Heart left ventricle (tissue), 13 donors: ENCODE results near the gene KCNJ1.

Experiments
- POLR2A ChIP-seq, 2 donors: fragments of 450-650 bp; IDR thresholded peaks; one replicate each; pipeline ENCODE4 v1.6.1; 2017; ENCODE audit warnings: antibody characterized with exemption in 2 of 2, mild to moderate bottlenecking in 2 of 2, moderate library complexity in 2 of 2
- TF ChIP-seq, protein P1 (sequence below), 12 donors: fragments of 200-600 bp; sonication (generic) in 4 of 12; IDR thresholded peaks; one replicate each; pipeline versions ENCODE4 v1.5.0 to v1.8.0; 2018 to 2022; ENCODE audit warnings: antibody characterized with exemption in 12 of 12, mild to moderate bottlenecking in 5 of 12
- donor health status: ischemic (EF 13 %, LVEDD 7.1; RV severe dilation, severe dysfunction).
- donor health status: DM: no; HTN: yes; CAD: no.
- donor health status: DM: no; HTN: no; CAD: no.
- donor health status: ischemic (EF 25% LVEDD 6.9; RV normal size, moderate dysfunction).
- donor health status: ischemic (EF 25% LVEDD 5.7; RV mildly dilated, moderate dysfunction).
- donor health status: ischemic (EF 35%, LVEDD 5.7; RV mildly dilated, moderate dysfunction).
- donor health status: nonischemic (EF 11% LVEDD 7.7; RV severe dilation, severe dysfunction).
- donor health status: DM: yes; HTN: yes; CAD: no.
- donor health status: PGD.
- donor health status: ischemic (EF 29% LVEDD 5.4; RV normal size, mild dysfunction).
- donor health status: nonischemic (EF 23%, LVEDD 6.1; RV moderate dilation, normal function).

DNA sequence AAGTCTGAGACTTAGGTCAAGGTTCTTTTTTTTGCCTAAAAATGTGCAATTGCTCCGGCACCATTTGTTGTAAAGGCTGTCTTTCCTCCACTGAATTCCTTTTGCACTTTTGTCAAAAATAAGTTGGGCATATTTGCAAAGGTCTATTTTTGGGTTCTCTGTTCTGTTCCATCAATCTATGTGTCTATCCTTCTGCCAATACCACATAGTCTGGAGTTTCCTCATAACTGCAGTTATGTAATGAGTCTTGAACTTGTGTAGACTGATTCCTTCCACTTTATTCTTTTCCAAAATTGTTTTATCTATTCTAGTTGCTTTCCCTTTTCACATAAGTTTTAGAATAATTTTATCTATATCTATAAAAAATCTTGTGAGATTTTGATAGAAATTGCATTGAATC, 30.7 kb upstream of the KCNJ1 start:
- TF ChIP-seq, protein P1, sequence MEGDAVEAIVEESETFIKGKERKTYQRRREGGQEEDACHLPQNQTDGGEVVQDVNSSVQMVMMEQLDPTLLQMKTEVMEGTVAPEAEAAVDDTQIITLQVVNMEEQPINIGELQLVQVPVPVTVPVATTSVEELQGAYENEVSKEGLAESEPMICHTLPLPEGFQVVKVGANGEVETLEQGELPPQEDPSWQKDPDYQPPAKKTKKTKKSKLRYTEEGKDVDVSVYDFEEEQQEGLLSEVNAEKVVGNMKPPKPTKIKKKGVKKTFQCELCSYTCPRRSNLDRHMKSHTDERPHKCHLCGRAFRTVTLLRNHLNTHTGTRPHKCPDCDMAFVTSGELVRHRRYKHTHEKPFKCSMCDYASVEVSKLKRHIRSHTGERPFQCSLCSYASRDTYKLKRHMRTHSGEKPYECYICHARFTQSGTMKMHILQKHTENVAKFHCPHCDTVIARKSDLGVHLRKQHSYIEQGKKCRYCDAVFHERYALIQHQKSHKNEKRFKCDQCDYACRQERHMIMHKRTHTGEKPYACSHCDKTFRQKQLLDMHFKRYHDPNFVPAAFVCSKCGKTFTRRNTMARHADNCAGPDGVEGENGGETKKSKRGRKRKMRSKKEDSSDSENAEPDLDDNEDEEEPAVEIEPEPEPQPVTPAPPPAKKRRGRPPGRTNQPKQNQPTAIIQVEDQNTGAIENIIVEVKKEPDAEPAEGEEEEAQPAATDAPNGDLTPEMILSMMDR (IDR thresholded peaks at IDR 0.05) = no peak
- TF ChIP-seq POLR2A (IDR thresholded peaks at IDR 0.05) = no peak
